Stimulated activated CD8-positive, alpha-beta memory T cell treated with anti-CD3 and anti-CD28 coated beads, Interleukin-4, amount 100 ng/mL, for 24 hours (primary cell): ENCODE data around the gene PTPRD.
"Not testable (repeated sequence)": the region's sequence is repeated elsewhere in the genome, so short reads cannot be mapped to it uniquely, and the experiment has no call there.

Source experiments
- DNase-seq: peaks from one replicate; pipeline ENCODE4 v3.0.0-alpha.2; 2020; ENCODE audit warnings: low read depth

PTPRD gene

GRCh38 chr9:9492506-9492905, 1120.3 kb downstream of the PTPRD start:
- no peak for DNase-seq

GRCh38 chr9:9489183-9489582, 1123.6 kb downstream of the PTPRD start:
- DNase-seq = no peak

GRCh38 chr9:9483175-9483574, 1129.6 kb downstream of the PTPRD start:
- no peak for DNase-seq

DNA sequence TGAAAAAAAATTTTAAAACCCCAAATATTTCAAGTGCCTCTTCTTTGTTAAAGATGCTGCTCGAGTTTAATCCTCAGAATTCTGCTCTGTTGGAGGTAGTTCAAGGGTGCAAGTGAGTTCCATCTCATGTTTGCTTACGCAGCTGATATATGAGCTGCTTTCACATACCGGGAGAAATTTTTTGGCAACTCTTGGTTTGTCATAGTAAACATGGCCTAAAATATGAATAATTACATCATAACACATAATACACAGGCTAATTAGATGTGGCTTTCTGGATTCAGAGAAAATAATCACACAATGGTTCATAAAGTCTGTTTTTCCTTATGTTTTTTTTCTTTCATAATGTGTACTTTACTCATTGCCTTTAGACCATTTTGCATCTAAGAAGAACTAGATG, 1134.1 kb downstream of the PTPRD start:
- no peak for DNase-seq

DNA sequence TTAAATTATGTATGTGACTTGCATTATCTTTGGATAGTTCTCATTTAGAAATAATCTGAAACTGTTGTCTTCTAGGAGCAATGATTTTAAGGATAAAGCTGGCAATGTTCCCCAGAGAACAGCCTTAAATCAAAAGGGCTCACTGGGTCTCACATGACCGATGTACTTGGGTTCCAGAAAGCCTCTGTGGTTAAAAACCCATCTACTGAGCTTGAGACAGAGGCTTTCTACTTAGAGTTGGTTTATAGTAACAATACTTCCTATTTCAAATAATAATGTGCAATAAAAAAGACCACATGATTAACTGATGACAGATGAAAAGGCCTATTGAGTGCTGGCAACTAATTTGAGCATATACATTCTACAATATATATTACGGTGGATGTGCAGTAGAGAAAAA, 1143.5 kb downstream of the PTPRD start:
- no peak for DNase-seq

DNA sequence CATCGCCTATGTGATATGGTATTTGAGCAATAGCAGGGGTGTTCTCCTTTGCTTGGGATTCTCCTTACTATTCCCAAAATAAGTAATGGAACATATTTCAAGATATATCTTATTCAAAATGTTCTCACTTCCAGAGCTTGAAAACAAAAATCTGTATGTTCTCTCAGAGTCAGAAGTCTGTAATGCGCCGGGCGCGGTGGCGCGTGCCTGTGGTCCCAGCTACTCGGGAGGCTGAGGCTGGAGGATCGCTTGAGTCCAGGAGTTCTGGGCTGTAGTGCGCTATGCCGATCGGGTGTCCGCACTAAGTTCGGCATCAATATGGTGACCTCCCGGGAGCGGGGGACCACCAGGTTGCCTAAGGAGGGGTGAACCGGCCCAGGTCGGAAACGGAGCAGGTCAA, 1170.9 kb downstream of the PTPRD start:
- not testable (repeated sequence) for DNase-seq

GRCh38 chr9:9437641-9438040, 1175.2 kb downstream of the PTPRD start:
- DNase-seq = no peak

GRCh38 chr9:9426454-9426853, 1186.3 kb downstream of the PTPRD start:
- not testable (repeated sequence) for DNase-seq

DNA sequence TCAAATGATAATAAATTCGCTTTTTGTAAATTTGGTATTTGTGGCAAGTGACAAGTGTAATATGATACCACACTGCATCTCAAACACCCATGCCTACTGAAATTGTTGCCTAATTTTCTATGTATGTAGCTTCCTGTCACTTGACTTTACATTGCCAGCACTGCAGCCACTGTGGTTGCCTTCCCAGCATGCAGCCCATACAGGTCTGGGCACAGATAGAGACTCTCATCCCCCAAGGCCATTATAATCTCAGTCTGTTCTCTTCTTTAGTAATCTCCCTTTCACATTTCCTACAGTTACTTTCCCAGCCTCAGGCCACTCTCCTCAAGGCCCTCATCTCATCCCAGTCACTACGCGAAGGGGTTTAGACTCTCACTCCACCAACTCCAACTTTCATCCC, 1200.6 kb downstream of the PTPRD start:
- DNase-seq = no peak

- no peak for DNase-seq
Measured at GRCh38 chr9:9410736-9411135, 1202.1 kb downstream of the PTPRD start.

GRCh38 chr9:9399982-9400381, 1212.8 kb downstream of the PTPRD start:
- no peak for DNase-seq

DNA sequence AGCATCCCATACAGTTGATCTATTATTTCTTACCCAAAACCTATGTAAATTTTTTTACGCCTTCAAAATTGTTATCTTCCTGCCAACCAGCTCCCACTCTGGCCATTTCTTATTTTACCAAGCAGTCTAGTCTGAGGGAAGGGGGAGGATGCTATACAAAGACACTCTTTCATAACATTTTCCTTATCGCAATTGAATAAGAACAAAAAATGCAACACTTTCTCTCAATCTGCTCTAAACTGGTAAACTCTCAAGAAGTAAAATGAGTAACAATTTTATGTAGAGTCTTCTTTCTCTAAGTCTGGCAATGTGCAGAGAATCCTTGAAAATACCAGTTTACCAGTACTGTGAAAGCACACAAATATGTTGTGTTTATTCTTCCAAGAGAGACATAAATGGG, 1216.3 kb downstream of the PTPRD start:
- DNase-seq = no peak

DNA sequence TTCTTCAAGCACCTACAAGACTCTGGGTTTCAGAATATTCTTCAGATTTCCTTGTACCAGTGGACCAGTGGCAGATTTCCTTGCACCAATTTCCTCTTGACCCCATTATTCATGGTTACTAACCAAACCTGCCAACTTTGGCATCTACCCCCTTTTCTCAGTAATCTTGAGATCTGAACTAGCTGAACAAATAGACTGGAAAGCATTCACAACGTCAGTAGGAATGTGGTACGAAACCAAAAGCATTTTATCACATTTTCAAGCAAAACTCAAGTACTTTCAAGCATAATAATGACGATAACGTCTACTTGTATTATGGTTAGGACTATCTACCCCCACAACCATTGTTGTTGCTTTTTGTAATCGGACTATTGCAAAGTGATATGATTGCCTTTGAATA, 1217.3 kb downstream of the PTPRD start:
- no peak for DNase-seq

- DNase-seq = no peak
Measured at GRCh38 chr9:9392755-9393154, 1220.0 kb downstream of the PTPRD start.

DNA sequence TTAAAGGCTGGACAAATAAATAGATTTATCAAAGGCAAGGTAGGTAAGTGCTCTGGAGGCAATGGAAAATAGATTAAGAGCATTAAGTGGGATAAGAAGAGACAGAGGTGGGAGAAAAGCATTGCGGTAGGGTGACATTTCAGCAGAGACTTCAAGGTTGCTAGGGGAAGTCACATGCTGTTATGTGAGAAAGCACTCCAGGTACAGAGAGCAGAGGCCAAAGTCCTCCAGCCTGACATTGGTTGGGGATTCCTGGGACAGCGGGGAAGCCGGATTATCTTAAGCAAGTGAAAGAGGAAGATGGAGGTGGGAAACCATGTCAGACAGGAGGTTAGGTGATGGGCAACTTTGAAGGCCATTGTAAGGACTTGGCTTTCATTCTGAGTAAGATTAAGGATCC, 1222.9 kb downstream of the PTPRD start:
- DNase-seq = no peak

DNA sequence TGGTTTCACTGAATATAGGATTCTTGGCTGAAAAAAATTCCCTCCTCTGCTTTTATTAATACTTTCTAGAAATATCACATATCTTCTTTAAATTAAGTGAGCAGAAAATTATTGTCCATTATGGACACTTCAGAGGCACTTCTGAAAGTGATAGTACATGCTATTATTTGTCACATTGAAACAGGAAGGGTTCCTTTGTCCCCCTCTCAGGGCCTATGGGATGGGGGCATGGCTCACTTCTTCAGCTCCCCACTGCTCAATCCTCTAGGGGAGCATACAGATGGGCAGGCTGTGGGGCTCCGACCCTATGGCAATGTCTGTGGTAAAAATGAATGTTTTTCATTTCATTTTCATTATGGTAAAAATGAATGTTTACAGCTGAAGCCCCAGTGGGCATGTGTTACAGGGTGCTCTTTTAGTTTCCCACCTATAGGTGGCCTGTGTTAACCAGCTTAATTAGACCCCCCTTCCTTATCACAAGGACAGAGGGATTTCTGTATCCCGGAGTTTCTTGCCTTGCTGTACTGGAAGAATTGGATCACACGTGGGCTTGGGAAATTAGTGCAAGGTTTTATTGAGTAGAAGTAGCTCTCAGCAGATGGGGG, 1225.2 kb downstream of the PTPRD start:
- no peak for DNase-seq

DNA sequence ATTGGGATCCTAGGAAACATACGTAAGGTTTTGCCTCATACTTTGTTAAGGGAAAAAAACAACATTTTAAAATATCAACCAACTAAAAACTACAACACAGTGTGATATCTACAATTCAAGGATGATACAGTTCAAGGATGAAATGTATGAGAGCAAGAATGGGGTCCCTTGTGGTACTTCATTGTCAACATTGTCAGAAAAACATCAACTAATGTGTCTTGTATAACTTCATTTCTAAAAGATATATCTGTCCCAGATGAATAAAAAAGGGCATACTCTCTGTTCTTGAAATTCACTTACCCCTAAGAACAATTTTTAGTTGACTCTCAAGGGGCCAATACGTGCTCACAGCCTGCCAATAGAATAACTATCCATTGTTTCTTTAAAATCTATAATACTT, 1250.5 kb downstream of the PTPRD start:
- no peak for DNase-seq

GRCh38 chr9:9352877-9353481, 1259.8 kb downstream of the PTPRD start:
- no peak for DNase-seq

DNA sequence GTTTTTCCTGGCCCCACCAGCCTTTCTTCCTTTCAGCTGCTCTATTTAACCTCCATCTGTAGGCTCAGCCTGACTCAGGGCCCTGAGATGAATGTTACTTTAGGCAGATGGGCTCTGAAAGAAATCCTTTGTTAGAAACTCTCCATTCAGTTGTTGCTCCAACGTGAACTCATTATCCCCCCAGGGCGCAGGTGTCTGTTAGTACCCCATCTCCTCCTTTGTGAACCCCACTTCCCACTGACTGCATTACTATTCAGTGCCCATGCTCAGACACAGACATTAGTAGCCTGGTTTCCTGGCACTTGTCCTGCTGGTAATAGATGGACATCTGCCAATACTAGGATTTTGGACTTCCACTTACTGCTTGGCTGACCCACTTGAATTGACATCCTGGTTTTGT, 1271.6 kb downstream of the PTPRD start:
- DNase-seq = no peak

DNA sequence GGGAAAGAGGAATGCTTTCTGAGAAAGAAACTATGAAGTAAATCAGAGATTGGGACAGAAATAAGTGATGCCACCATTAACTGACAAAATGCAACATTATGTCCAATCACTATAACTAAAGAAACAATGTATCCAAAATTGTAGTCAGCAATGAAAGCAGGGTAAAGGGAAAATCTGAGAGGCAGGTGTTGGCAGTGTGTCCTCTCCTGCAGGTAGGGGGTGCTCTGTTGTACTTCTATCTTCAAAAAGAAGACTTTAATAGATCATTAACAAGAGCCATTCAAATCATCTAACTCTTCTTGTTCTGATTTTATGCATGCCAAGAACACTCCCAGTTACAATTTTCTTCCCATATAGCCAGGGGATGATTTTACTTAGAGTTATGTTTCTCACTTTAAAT, 1275.7 kb downstream of the PTPRD start:
- no peak for DNase-seq

DNA sequence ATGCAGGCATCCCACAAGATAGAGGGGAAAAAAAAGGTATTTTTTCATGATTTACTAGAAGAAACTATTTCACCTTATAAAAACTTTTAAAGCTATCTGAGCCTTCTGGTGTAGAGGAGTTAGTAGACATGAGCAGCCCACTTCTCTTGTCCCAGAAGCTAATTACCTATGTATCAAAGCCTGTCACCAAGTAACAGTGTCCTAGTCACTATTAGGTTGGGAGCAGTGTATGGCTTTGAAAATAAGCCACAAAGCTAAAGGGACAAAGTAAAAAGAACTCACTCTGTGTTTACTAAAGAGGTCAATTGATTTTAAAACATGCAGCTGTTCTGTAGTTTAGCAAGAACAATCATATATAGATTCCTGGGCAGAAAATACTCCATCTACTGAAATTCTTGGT, 1286.1 kb downstream of the PTPRD start:
- no peak for DNase-seq

DNA sequence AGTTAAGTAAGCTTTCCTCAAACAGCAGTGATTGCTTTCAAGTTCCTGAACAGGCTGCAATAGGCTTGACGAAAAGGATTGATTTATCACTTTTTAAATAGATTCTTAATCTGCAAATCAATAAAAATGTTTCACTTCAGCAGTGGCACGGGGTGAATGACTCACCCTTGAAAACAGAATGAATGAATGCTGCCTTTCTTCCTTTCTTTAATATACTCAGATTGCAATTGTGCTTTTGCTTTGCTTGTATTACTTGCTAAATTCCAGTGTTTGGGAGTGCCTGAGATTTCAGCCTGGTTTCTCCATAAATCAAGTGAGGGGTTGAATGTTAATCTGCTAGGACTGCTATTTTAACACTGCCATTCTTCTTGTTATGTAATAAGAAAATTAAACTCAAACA, 1293.8 kb downstream of the PTPRD start:
- DNase-seq = no peak

GRCh38 chr9:9310743-9311142, 1302.1 kb downstream of the PTPRD start:
- not testable (repeated sequence) for DNase-seq

DNA sequence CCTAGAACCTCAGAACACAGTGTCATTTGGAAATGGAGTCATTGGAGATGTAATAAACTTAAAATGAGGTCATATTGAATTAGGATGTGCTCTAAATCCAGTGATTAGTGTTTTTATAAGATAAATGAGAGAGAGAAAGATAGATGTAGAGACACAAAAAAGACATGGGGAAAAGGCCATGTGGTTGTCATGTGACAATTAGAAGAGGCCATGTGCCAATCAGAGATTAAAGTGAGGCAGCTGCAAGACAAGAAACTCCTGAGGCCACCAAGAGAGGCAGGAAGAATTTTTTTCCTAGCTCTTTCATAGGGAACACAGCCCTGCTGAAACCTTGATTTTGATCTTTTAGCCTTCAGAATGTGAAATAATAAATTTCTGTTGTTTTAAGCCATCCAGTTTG, 1307.2 kb downstream of the PTPRD start:
- DNase-seq = no peak
